NCI-H187 (cell line): ENCODE measurements around the gene FCMR.

ENCODE experiments used
- DNase-seq, 2 experiments: peaks; one replicate each; lab custom pipeline; 2025; lab: John Stamatoyannopoulos, UW

The FCMR gene

GRCh38 chr1:206921772-206922265 is at the start of gene FCMR:
Gene FCMR (minus strand): TSS chr1:206921941. CDS start chr1:206921854, 87 bp downstream.
- DNase-seq, result no peak

DNA sequence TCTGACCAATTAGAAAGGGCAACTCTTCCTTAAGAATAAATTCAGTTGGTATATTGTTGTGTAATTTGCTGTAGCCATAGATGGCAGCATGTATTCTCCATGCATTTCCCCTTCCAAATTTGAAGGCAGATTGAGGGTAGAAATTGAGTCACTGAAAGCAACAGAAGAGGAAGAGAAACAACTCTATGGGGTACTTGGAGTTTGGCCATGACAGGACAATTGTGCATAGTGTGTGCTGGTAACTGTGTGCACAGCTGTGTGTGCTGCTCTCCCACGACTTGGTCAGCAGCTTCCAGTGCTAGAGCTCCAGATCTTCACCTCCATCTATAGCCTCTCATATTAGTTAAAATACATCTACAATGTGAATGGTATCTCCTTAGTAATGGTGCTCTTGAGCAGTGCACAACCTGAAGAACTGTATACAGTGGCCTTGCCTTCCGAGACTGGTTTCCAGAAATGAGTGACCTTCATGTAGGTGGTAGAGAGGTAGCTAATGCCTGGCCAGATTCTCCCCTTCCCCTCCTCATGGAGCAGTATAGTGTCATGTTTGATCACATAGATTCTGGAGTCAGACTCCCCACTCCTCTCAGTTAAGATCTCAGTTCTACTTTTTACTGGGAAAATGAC is 49.4 kb upstream of the FCMR start:
- no peak for DNase-seq

- DNase-seq, result no peak
Measured at GRCh38 chr1:206970446-206970845, 48.7 kb upstream of the FCMR start, which contains the start of gene FCAMR. Gene FCAMR (minus strand): TSS chr1:206970460. CDS start chr1:206970125, 335 bp downstream.

- DNase-seq, result no peak
Measured at GRCh38 chr1:206969090-206969489, 47.3 kb upstream of the FCMR start.

DNA sequence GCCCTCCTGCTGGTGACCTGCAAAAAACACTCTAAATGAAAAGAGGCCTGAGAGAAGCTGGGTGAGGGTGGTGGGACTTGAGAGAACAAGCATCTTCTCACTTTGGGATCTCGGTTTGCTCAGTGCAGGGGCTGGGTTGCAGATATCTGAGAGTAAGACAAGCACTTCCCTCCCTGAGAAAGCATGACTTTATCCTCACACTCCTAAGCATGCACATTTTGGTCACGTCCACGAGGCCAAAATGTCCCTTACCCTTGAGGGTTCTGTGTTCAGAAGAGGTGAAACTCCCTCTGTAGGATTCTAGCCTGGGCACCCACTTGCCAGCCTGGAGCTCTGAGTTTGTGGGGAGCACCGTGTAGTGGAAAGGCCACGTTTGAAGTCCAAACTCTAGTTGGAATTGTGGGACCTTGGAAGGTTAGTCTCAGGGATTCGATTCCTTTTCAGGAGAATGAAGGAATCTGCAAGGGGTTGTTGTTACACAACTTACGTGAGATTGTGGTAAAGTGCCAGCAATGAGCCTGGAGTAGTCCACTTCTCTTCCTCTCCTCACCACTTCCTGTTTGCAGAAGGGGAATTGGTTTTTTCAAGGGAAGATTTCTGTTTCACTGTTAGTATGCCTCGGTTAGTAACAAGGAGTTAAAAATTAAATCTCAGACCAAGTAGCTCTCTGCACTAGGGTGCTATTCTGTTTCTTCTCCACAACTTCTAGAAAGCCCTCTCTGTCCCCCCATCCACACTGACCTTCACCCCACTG is 45.5 kb upstream of the FCMR start:
- DNase-seq, result no peak

- no peak for DNase-seq
Measured at GRCh38 chr1:206965781-206966180, 44.0 kb upstream of the FCMR start.

DNA sequence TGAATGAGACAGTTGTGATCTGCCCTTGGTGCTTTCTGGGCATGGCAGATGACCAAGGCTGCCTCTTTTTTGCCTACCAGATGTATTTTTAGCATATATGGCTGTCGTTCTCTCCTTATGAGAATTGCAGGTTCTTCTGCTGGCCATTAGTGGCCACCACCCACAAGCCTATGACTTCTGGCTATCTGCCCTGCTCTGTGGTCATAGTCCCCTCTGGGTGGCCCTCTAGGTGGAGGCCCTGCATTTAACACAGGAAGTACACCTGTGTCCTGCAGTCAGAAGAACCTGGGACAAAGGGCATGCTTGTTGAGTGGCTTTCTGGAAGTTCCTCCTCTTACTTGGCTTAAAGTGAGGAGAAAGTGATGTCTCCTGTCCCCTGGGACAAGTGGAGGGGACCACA is 42.0 kb upstream of the FCMR start:
- no peak for DNase-seq

GRCh38 chr1:206963119-206963712 is 41.5 kb upstream of the FCMR start:
- no peak for DNase-seq

GRCh38 chr1:206962272-206962671 is 40.5 kb upstream of the FCMR start:
- DNase-seq, result no peak

- DNase-seq, result no peak
Measured at GRCh38 chr1:206961668-206962067, 39.9 kb upstream of the FCMR start.

DNA sequence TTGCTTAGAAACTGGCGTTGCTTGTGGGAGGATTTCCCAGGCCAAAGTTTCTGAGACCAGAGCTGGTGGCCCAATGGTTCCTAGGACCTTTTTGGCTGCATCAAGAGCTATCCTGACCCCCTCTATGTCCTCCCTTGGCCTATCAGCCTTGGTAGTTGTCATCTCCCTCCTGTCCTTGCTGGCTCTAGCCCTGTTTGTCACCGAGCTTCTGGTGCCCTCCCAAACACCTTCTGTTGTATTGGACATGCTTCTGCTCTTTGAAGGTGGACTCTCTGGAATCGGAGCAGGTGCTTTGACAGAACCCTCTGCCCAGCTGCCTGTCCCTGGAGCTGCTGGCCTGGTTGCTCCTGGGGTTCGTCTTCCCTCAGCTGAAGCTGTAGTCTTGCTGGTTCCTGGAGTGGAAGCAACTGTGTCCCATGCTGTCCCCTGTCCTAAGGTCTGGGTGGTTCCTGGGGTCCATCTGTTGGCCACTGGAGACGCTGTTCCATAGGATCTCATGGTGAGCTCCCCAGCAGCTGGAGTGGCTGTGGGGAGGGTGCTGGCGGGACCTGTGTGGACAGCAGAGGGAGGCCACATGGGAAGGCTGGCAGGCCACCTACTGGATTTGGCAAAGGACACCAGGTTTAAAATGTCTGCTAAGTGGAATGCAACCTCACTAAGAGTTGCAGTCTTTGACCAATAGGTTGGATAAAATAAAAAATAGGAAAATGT is 39.1 kb upstream of the FCMR start:
- no peak for DNase-seq

DNA sequence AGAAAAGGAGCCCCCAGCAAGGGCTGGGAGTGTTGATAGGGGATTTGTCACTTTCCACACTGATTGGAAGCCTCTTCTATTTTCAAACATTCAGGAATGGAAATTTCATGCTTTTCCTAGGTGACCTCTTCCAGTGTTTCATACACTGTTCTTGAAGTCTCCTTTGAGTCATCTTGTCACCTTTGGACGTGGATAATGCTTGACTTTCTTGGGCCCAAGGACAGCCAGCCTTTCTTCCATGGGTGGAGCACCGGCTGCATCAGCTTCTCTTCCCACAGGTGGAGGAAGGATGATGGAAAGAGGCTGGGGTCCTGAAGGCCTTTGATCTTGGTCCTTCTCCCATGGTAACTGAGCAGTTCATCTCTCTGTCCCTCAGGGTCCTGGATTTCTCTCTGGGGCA is 36.4 kb upstream of the FCMR start:
- DNase-seq, result no peak

DNA sequence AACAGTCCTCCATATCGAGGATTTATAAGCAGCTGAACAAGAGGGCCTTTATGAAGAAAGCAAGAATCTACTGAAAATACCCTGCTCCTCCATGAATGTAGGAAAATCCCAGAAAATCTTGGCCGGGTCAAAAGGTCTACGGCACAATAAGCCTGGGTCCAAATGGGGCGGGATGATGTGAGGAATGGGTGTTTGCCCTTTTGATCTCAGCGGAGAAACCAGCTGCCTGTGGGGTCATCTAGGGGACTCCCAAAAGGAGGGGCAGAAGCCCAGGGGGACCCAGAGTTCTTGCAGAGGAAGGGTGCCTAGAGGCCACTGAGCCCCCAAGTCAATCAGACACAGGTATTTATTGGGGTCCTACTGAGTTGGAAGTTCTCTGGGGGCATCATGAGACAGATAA is 35.9 kb upstream of the FCMR start:
- no peak for DNase-seq

GRCh38 chr1:206955476-206956451 is 34.0 kb upstream of the FCMR start:
- no peak for DNase-seq

DNA sequence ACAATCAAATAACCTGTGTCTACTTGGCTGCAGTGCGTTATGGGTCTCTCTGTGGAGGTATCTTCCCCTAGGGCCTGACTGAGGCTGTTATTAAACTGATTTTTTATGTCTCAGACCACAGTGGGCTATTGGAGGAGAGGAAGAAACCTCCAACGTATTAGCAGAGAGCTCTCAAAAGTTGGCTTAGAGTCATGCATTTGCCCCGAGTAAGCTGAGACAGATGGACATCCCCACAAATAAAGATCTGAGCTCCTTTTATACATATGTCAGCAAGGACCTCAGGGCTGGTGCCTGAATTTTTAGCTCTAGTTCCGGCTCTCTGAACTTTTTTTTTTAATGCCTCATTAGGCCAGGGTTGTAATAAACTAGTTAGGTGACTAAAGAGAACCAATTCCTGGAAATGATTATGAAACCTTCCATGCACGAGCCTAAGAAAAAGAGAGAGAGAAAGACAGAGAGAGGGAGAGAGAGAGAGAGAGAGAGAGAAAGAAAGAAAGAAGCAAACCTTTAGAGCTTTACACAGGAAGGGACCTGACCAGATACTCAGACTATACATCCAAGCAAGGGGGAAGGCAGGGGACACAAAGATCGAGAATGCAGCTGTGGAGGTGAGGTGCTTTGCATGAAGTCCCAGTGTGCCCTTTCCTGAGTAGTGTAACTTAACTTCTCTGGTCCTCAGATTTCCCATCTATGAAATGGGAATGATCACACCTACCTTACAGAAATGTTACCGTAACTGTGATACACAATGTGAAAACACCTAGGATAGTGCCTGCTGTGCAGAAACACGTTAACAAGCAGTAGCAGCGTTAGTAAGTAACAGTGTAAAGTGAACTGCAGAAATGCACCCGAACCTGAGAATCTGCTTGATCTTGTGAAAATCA is 33.0 kb upstream of the FCMR start:
- no peak for DNase-seq

DNA sequence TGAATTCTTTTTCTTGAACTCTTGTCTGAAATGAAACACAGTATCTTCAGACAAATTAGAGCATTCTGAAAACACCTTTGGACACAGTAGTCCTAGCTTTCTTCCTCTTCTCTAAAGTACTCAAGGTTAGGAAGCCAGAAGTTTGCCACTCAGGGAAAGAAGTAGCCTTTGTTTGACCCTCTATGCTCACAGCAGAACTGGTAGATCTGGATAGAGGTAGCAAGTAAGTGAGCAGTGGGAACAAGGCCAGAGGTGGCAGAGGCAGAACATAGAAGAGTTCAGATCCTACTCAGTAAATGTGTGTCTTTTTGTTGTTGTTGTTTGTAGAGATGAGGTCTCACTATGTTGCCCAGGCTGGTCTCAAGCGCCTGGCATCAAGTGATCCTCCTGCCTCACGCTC is 31.9 kb upstream of the FCMR start:
- DNase-seq, result no peak

GRCh38 chr1:206953126-206953525 is 31.4 kb upstream of the FCMR start:
- DNase-seq, result no peak

GRCh38 chr1:206952171-206952570 is 30.4 kb upstream of the FCMR start:
- no peak for DNase-seq

DNA sequence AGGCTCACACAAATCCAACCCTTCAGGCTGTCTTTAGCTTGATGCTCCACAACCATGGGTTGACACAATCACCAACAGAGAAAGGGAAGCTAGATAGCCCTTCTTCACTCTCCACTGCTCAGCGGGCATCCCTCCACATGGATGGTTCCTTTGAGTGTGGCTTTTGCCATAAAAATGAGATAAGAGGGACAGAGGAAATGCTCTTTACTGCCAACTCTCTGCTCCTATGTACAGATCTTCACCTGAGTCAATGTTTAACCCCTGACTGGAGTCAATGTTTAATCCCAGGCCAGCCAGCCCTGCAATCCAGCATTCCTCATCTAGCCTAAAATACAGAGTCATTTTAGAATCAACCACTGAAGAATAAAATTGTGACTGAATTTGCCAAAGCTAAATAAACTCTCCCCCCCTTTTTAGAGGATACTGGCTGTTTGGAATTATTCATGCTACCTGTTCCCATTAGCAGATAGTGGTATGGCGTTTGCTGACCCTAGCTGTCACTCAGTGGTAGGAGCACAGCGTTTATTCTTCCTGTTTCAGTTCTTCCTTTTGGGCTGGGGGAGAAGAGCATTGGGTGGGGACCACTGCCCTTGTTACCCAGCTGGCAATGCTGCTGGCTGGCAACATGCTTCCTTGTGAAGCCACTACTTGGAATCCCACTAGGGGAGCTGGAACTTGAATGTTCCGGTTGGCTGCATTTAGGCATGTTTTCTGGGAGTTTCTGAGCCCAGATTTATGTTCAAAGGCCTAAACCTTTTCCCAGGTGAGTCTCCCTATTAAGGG is 29.8 kb upstream of the FCMR start:
- DNase-seq, result no peak
